CD4-positive, alpha-beta T cell treated with Interleukin-15 for 1 hour (primary cell): ENCODE data around the gene CDKAL1.
"Not testable (repeated sequence)": the region's sequence is repeated elsewhere in the genome, so short reads cannot be mapped to it uniquely, and the experiment has no call there.

Experiments used
- DNase-seq: peaks from one replicate; pipeline ENCODE4 v3.0.0-alpha.2; 2020

CDKAL1 gene

GRCh38 chr6:21085643-21086042, 551.4 kb downstream of the CDKAL1 start:
- no peak for DNase-seq

- DNase-seq: no peak
Observed at GRCh38 chr6:21087188-21087587, 552.9 kb downstream of the CDKAL1 start.

- DNase-seq: no peak
Observed at GRCh38 chr6:21091411-21091810, 557.2 kb downstream of the CDKAL1 start.

- DNase-seq: not testable (repeated sequence)
Observed at GRCh38 chr6:21092231-21092772, 558.0 kb downstream of the CDKAL1 start.

- no peak for DNase-seq
Observed at GRCh38 chr6:21095462-21095861, 561.2 kb downstream of the CDKAL1 start.

GRCh38 chr6:21098134-21098533, 563.9 kb downstream of the CDKAL1 start:
- no peak for DNase-seq

- DNase-seq: no peak
Observed at GRCh38 chr6:21098744-21099143, 564.5 kb downstream of the CDKAL1 start.

GRCh38 chr6:21099338-21100314, 565.4 kb downstream of the CDKAL1 start:
- no peak for DNase-seq

- no peak for DNase-seq
Observed at GRCh38 chr6:21100991-21101390, 566.7 kb downstream of the CDKAL1 start.

- no peak for DNase-seq
Observed at GRCh38 chr6:21101694-21102093, 567.4 kb downstream of the CDKAL1 start.

- no peak for DNase-seq
Observed at GRCh38 chr6:21102201-21102600, 567.9 kb downstream of the CDKAL1 start.

GRCh38 chr6:21102624-21103023, 568.4 kb downstream of the CDKAL1 start:
- DNase-seq: no peak

GRCh38 chr6:21103626-21104224, 569.5 kb downstream of the CDKAL1 start:
- DNase-seq: no peak

- no peak for DNase-seq
Observed at GRCh38 chr6:21104288-21104687, 570.0 kb downstream of the CDKAL1 start.

GRCh38 chr6:21107796-21108195, 573.5 kb downstream of the CDKAL1 start:
- DNase-seq: no peak

GRCh38 chr6:21109391-21110178, 575.3 kb downstream of the CDKAL1 start:
- no peak for DNase-seq

GRCh38 chr6:21110684-21111083, 576.4 kb downstream of the CDKAL1 start:
- no peak for DNase-seq

GRCh38 chr6:21111093-21111725, 577.0 kb downstream of the CDKAL1 start:
- DNase-seq: no peak

GRCh38 chr6:21115111-21115510, 580.9 kb downstream of the CDKAL1 start:
- no peak for DNase-seq

GRCh38 chr6:21116736-21117135, 582.5 kb downstream of the CDKAL1 start:
- no peak for DNase-seq

- no peak for DNase-seq
Observed at GRCh38 chr6:21118216-21118780, 584.0 kb downstream of the CDKAL1 start.

GRCh38 chr6:21121636-21122136, 587.4 kb downstream of the CDKAL1 start:
- no peak for DNase-seq
